Measurements from ENCODE around the gene PPP1R3G. TPM values are rescaled to one million over a fixed set of nuclear protein-coding genes. Genes with fewer than 3 reads are reported as not detected.
"Not testable (repeated sequence)": the region's sequence is repeated elsewhere in the genome, so short reads cannot be mapped to it uniquely, and the experiment has no call there.

PPP1R3G gene
- polyA plus RNA-seq, 1 donor from 2014 or later, result 0.23 TPM

DNA sequence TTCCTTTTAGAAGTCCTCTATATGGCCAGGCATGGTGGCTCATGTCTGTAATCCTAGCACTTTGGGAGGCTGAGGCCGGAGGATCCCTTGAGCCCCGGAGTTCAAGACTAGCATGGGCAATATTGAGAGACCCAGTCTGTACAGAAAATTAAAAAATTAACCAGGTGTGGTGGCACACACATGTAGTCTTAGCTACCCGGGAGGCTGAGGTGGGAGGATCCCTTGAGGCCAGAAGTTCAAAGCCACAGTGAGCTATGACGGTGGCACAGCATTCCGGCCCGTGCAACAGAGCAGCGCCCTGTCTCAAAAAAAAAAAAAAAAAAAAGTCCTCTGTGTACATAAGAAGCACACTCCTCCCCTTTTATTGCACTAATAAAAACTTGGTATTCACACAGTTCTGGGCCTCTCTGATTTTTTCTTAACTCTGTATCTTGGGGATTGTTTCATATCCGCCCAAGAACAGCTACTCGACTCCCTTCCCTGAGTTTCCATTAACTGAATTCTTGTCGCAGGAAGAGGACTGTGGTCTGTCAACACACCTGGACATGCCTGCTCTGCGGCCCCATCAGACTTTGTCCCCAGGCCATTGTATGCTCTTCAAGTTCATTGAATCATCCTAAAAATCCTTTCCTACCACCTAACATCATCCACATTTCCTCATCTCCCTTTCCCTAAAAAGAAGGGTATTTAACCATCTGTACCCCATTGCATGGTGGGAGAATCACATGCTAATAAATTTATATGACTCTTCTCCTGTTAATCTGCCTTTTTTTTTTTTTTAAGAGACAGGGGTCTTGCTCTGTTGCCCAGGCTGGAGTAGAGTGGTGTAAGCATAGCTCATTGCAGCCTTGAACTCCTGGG is 25.9 kb upstream of the PPP1R3G start:
- H3K4me1 Mint-ChIP-seq, result peaks cover 0 to 8% (median 2%) of the 10 kb centered on the region in 3 donors
- peaks cover 1% of the 10 kb centered on the region for H3K27me3 Mint-ChIP-seq
- H3K9me3 Mint-ChIP-seq, result no peaks in the 10 kb centered on the region
- H3K27ac Mint-ChIP-seq, result no peak overlapping the region
- H3K36me3 Mint-ChIP-seq, result peaks cover 3% of the 10 kb centered on the region
- H3K4me3 Mint-ChIP-seq, result no peak overlapping the region

DNA sequence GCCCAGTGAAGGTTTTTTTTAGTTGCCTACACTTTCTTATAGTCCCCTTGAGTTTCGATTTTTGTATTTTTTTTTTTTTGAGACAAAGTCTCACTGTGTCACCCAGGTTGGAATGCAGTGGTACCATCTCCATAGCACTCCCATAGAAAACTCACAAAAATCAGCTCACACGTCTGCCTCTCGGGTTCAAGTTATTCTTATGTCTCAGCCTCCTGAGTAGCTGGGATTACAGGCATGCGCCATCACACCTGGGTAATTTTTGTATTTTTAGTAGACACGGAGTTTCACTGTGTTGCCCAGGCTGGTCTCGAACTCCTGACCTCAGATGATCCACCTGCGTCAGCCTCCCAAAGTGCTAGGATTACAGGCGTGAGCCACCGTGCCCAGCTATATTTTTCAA is 24.7 kb upstream of the PPP1R3G start:
- H3K36me3 Mint-ChIP-seq, H3K27ac Mint-ChIP-seq, H3K9me3 Mint-ChIP-seq, H3K4me3 Mint-ChIP-seq, H3K4me1 Mint-ChIP-seq, H3K27me3 Mint-ChIP-seq: not testable (repeated sequence)

DNA sequence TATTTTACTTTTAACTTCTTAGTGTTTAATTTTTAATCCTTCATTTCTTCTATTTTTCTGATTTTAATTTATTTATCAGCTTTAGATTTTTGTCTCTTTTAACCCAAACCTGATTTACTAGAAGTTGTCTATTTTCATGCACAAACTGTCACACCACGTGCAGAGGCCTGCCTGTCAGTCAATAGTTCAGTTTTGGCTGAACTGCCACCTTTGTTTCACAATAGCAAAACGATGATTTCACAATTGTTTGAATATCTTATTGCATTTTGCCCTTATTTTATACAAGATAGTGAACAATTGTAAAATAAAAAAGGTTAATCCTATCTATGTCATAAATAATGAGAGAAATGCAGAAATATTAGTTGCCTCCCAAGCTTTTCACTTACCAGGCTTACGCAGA is 24.0 kb upstream of the PPP1R3G start:
- Mint-ChIP-seq H3K36me3 (peaks cover 3% of the 10 kb centered on the region), H3K27me3 (peaks cover 1% of the 10 kb centered on the region), H3K9me3 (no peaks in the 10 kb centered on the region), H3K4me3 (no peak overlapping the region), H3K4me1 (peaks cover 0 to 8% (median 2%) of the 10 kb centered on the region in 3 donors), H3K27ac (no peak overlapping the region)

DNA sequence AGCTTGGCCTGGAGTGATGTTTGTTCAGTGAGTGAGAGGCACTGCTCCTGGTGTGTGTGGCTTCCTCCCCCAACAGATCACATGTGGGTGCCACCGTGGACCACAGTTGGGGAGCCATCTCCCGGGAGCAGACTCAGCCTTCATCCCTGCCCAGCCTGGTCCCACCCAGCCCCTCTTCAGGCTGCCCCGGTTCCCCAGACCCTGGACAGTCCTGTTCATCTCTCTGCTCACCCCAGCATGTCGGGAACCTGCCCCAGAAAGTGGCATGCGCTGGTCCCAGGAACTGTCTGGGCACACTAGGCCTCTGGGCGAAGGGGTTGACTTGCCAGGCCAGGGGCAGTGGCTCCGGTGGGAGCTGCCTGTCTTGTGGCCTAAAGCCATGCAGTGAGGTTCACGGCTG is 21.5 kb upstream of the PPP1R3G start:
- Mint-ChIP-seq H3K36me3 (peaks cover 3% of the 10 kb centered on the region), H3K27ac (no peak overlapping the region), H3K27me3 (no peaks in the 10 kb centered on the region), H3K4me1 (peaks cover 0 to 8% (median 2%) of the 10 kb centered on the region in 3 donors), H3K9me3 (no peaks in the 10 kb centered on the region), H3K4me3 (no peak overlapping the region)

DNA sequence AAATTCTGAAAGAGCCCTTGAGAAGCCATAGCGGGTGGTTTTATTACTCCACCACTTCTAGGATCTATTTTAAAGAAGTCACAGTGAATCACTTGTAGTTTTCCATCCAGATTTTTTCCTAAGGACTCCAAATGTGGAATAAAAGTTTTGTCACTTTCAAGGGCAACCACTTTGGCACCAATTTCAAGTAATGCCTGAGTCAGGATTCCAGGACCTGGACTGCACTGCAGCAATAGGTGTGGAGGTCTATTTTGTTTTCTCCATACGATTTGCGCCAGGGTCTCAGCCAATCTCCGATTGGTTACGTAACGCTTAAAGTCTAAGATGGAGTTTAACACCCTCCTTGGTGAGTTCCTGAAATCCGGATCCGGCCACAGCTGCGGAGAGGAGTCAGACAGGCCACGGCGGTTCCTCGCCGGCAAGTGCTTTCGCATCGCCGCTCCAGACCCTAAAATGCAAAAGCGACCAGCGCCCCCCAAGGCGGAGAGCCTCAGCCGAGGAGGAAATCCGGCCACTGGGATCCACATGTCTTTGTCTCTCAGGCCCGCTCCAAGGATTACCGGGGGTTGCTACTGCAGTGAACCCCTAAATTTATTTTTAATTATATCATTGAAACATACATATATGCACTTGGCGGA is 18.6 kb upstream of the PPP1R3G start:
- Mint-ChIP-seq H3K36me3 (no peaks in the 10 kb centered on the region), H3K4me1 (peaks cover 0 to 5% (median 2%) of the 10 kb centered on the region in 3 donors), H3K4me3 (no peak overlapping the region), H3K27me3 (no peaks in the 10 kb centered on the region), H3K9me3 (no peaks in the 10 kb centered on the region), H3K27ac (no peak overlapping the region)

DNA sequence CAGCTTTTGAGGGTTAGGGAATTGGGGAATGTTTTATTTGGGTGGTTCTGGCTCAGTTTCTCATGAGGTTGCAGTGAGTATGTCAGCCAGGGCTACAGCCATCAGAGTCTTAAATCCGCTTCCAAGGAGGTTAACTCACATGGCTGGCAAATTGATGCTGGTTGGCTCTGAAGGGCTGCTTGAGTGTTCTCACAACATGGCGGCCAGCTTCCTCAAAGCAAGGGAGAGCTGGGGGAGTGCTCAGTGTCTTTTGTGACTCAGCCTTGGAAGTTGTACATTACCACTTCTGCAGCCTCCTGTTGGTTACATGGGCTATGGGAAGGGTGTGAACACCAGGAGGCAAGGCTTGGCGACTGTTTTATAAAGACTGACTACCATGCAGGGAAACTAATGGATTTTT is 17.8 kb upstream of the PPP1R3G start:
- peaks cover 0 to 5% (median 2%) of the 10 kb centered on the region in 3 donors for H3K4me1 Mint-ChIP-seq
- H3K36me3 Mint-ChIP-seq, result no peaks in the 10 kb centered on the region
- H3K27ac Mint-ChIP-seq, result no peak overlapping the region
- H3K4me3 Mint-ChIP-seq, result no peak overlapping the region
- no peaks in the 10 kb centered on the region for H3K9me3 Mint-ChIP-seq
- H3K27me3 Mint-ChIP-seq, result no peaks in the 10 kb centered on the region

DNA sequence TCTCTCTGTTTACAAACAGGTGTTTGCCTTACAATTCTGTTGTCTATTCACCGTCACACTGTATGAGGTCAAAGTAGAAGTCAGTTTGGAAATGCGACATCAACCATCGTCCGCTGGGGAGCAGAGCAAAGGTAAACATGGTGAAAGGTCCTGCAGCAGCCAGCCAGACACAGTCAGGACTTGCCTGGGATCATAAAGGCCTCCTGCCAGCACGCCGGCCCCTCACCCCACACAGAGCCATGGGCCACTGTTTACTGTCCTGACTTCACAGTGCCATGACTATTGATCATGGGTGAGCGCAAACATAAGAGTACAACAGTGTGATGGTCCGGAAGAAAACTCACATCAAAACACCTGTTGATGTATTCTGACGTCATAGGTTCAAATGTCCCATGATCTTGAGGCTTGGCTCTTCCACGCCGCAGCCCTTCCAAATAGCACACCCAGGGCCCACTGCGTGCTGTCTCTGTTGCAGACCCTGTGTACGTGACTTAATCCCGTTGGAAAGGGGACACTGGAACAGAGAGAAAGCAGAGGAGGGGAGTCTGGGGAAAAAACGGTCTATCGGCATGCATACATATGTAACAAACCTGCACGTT is 16.9 kb upstream of the PPP1R3G start:
- Mint-ChIP-seq H3K4me3 (no peak overlapping the region), H3K4me1 (peaks cover 0 to 5% (median 1%) of the 10 kb centered on the region in 3 donors), H3K27ac (no peak overlapping the region), H3K9me3 (no peaks in the 10 kb centered on the region), H3K27me3 (no peaks in the 10 kb centered on the region), H3K36me3 (no peaks in the 10 kb centered on the region)

DNA sequence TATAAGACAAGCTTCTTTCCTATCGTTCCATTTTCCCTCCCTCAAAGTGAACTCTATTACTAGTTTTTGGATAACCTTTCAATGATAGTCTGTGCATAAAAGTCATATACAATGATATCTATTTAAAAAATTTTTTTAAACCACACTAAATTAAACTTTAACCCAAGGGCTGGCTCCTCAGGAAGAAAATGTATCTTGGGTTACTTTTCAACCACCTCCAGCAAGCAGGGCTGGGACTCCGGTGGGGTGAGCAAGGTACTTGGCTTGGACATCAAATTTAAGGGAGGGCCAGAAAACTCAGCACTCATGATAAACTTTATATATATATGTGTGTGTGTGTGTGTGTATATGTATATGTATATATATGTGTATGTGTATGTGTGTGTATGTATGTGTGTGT is 13.9 kb upstream of the PPP1R3G start:
- Mint-ChIP-seq H3K36me3 (no peaks in the 10 kb centered on the region), H3K4me1 (peaks cover 0 to 5% (median 1%) of the 10 kb centered on the region in 3 donors), H3K27me3 (peaks cover 3% of the 10 kb centered on the region), H3K9me3 (no peaks in the 10 kb centered on the region), H3K27ac (no peak overlapping the region), H3K4me3 (no peak overlapping the region)

DNA sequence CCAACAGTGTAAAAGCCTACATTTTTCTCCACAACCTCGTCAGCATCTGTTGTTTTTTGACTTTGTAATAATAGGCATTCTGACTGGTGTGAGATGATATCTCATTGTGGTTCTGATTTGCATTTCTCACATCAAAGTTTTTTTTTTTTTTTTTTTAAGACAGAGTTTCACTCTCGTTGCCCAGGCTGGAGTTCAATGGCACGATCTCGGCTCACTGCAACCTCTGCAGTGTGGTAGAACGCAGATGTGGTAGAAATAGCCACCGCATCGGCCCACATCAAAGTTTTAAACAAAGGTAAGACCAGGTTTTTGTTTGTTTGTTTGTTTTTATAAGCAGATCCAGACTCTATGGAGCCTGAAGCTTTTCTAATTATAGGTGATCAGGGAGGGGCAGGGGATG is 12.7 kb upstream of the PPP1R3G start:
- H3K9me3 Mint-ChIP-seq, result no peaks in the 10 kb centered on the region
- H3K4me3 Mint-ChIP-seq, result no peak overlapping the region
- no peak overlapping the region for H3K27ac Mint-ChIP-seq
- no peaks in the 10 kb centered on the region for H3K36me3 Mint-ChIP-seq
- peaks cover 6% of the 10 kb centered on the region for H3K27me3 Mint-ChIP-seq
- peaks cover 0 to 5% (median 1%) of the 10 kb centered on the region in 3 donors for H3K4me1 Mint-ChIP-seq

DNA sequence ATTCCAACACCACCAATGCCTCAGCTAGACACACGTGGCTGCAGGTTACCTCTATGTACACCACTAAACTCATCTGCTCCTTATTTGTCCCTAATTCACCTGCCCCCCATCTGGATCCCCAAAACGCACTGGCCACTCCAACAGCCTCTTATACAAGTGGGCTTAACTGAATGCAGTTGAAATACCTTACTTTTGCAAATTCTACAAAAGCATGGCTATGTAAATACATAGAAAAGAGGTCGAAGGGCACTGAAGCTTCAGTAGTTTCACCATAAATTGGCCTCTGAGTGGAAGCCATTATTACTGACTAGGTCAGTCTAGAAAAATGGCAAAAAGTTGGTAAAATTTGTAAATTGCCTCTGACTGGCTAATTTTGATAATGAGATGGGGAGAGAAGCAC is 11.1 kb upstream of the PPP1R3G start:
- peaks cover 0 to 8% (median 1%) of the 10 kb centered on the region in 3 donors for H3K4me1 Mint-ChIP-seq
- no peaks in the 10 kb centered on the region for H3K9me3 Mint-ChIP-seq
- H3K4me3 Mint-ChIP-seq, result no peak overlapping the region
- no peaks in the 10 kb centered on the region for H3K36me3 Mint-ChIP-seq
- H3K27ac Mint-ChIP-seq, result no peak overlapping the region
- peaks cover 6% of the 10 kb centered on the region for H3K27me3 Mint-ChIP-seq

DNA sequence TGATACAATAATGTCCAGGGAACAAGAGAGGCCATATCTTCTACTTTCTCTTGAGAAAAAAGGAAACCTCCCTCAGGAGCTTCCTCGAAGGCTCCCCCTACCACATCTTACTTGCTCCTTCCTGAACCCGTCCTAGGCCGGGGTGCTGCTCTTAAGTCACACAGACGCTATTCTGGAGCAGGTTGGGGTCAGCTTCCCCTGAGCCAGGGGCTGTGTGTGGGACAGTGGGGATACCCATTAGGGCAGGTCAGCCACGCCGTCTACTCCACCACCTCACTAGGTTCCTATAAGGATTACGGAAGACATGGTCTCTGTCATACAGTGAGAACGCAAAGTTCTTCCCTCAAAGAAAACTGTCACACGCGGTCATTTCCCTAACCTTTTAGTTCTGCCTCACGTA is 8.2 kb upstream of the PPP1R3G start:
- Mint-ChIP-seq H3K4me3 (no peak overlapping the region), H3K4me1 (peaks cover 0 to 8% (median 1%) of the 10 kb centered on the region in 3 donors), H3K27me3 (peaks cover 6% of the 10 kb centered on the region), H3K9me3 (no peaks in the 10 kb centered on the region), H3K27ac (no peak overlapping the region), H3K36me3 (no peaks in the 10 kb centered on the region)

DNA sequence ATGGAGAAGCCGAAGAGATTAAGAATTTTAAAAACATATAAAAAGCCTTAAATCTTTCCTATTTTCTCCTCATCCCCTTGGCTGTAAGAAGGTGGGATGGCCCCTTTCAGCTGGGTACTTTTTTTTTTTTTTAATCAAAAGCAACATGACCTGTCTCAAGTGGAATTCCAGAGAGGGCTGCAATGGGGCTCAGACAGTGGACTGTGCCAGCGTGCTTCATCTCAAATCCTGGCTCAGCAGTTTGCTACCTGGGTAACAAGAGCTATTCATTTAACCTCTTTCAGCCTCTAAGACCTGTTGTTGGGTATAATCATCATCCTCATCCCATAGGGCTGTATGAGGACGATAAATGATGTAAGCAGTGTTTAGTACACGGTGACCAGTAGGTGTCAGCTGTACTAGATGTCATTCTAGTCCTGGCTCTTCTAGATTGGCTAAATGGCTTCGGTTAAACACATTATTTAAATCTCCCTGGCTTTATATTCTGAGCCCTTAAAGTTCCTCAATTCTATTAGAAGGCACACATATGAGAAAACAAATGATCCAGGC is 6.9 kb upstream of the PPP1R3G start:
- Mint-ChIP-seq H3K4me1 (peaks cover 0 to 5% (median 0%) of the 10 kb centered on the region in 3 donors), H3K9me3 (no peaks in the 10 kb centered on the region), H3K36me3 (peaks cover 3% of the 10 kb centered on the region), H3K4me3 (no peak overlapping the region), H3K27me3 (peaks cover 12% of the 10 kb centered on the region), H3K27ac (no peak overlapping the region)

DNA sequence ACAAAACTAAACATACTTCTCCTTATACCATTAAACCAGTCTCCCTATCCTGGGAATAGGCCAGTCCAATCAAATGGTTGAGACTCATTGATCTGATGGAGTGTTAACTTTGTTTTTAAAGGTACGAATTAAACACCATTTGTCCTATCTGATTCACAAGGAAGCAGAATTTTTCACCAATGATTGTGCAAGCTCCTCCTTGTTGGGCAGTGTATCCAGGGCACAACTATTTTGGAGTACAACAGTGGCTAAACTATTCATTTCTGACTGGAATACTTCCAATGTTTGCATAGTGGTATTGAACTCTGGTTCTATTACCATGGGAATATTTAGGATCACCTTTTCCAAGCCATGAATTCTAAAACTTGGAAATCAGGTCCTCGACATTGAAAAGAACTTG is 5.4 kb upstream of the PPP1R3G start:
- H3K27ac Mint-ChIP-seq, result no peak overlapping the region
- H3K4me1 Mint-ChIP-seq, result peaks cover 0 to 5% (median 4%) of the 10 kb centered on the region in 3 donors
- no peak overlapping the region for H3K4me3 Mint-ChIP-seq
- no peaks in the 10 kb centered on the region for H3K9me3 Mint-ChIP-seq
- H3K27me3 Mint-ChIP-seq, result peaks cover 15% of the 10 kb centered on the region
- H3K36me3 Mint-ChIP-seq, result peaks cover 3% of the 10 kb centered on the region

DNA sequence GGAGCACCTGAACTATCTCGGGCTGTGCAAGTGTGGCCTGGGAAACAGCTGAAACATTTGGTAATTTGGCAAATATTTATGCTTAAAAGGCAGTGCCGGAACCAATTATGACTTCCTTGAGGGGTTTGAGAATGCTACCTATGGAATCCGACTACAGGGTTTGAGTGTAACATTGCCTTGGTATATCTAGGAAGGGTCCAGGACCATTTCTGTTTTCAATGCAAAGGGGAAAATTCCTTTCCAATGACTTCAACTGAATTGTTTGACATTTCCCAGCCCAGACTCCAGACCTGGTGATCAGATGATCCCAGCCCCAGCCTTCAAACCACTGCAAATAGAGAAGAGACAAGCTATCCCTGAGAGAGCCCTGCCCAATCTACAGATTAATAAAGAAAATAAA is 4.6 kb upstream of the PPP1R3G start:
- Mint-ChIP-seq H3K4me1 (peaks cover 0 to 5% (median 4%) of the 10 kb centered on the region in 3 donors), H3K27ac (no peak overlapping the region), H3K36me3 (peaks cover 3% of the 10 kb centered on the region), H3K9me3 (no peaks in the 10 kb centered on the region), H3K4me3 (no peak overlapping the region), H3K27me3 (peaks cover 13% of the 10 kb centered on the region)

DNA sequence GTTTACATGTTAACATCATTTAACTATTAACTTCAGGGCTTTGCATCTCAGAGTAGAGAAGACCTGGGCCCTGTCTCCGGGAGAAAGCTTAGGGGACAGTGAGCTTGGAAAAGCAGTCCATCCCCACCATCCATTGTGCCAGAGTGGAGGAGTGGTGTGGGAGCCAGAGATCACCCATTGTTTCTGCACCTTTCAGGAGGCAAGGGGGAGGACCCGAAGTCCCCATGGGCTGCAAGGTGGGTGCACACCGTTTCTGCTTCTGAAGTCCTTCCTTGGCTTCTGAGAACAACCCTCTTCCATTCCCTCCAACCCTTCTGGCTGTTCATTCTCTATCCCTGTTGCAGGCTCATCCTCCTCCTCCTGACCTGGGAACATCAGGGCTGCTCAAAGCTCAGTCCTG is 4.0 kb upstream of the PPP1R3G start:
- Mint-ChIP-seq H3K9me3 (no peaks in the 10 kb centered on the region), H3K4me1 (peaks cover 0 to 5% (median 4%) of the 10 kb centered on the region in 3 donors), H3K27ac (no peak overlapping the region), H3K27me3 (peaks cover 14% of the 10 kb centered on the region), H3K4me3 (no peak overlapping the region), H3K36me3 (peaks cover 3% of the 10 kb centered on the region)
